ENCODE results near the gene KCNAB2. TPM values are rescaled to one million over a fixed set of nuclear protein-coding genes. Genes with fewer than 3 reads are reported as not detected.

The KCNAB2 gene
- total RNA-seq, 4 donors from 2014 or later = 5.4 to 26.4 (median 10.1) TPM

- no peaks in the 10 kb centered on the region for H3K9me3 ChIP-seq
- no peak for DNase-seq
- no peaks in the 10 kb centered on the region for H3K36me3 ChIP-seq
- H3K27ac ChIP-seq = no peak overlapping the region
- peaks cover 0 to 6% (median 0%) of the 10 kb centered on the region in 4 donors for H3K4me1 ChIP-seq
- no peaks in the 10 kb centered on the region for H3K27me3 ChIP-seq
- TF ChIP-seq POLR2A (IDR thresholded peaks at IDR 0.05) = no peak
- TF ChIP-seq CTCF (IDR thresholded peaks at IDR 0.05) = no peak
- no peak overlapping the region for H3K4me3 ChIP-seq
Observed at GRCh38 chr1:6048179-6048867, 2.6 kb downstream of the KCNAB2 start.

- no peak overlapping the region for H3K4me3 ChIP-seq
- no peaks in the 10 kb centered on the region for H3K27me3 ChIP-seq
- H3K9me3 ChIP-seq = no peaks in the 10 kb centered on the region
- H3K4me1 ChIP-seq = peaks cover 0 to 6% (median 0%) of the 10 kb centered on the region in 4 donors
- no peak overlapping the region for H3K27ac ChIP-seq
- no peak for TF ChIP-seq CTCF (IDR thresholded peaks at IDR 0.05)
- TF ChIP-seq POLR2A (IDR thresholded peaks at IDR 0.05) = no peak
- no peaks in the 10 kb centered on the region for H3K36me3 ChIP-seq
- no peak for DNase-seq
Observed at GRCh38 chr1:6049419-6049818, 3.7 kb downstream of the KCNAB2 start.

GRCh38 chr1:6051423-6051822 is 5.7 kb downstream of the KCNAB2 start:
- H3K4me3 ChIP-seq = no peak overlapping the region
- TF ChIP-seq CTCF (IDR thresholded peaks at IDR 0.05) = no peak
- no peak for TF ChIP-seq POLR2A (IDR thresholded peaks at IDR 0.05)

GRCh38 chr1:6052543-6053205 is 7.0 kb downstream of the KCNAB2 start:
- Histone ChIP-seq H3K4me1 (peaks cover 0 to 6% (median 0%) of the 10 kb centered on the region in 4 donors), H3K4me3 (no peak overlapping the region), H3K27me3 (no peaks in the 10 kb centered on the region), H3K9me3 (no peaks in the 10 kb centered on the region), H3K27ac (no peak overlapping the region), H3K36me3 (no peaks in the 10 kb centered on the region)
- peak in 2 of 3 donors; percentile 23 to 84 for DNase-seq
- TF ChIP-seq POLR2A (IDR thresholded peaks at IDR 0.05) = no peak
- peak in 5 of 6 experiments; percentile 15 to 49 (median 40) for TF ChIP-seq CTCF (IDR thresholded peaks at IDR 0.05)

More at GRCh38 chr1:6051423-6051822, 5.7 kb downstream of the KCNAB2 start:
- Histone ChIP-seq H3K9me3 (no peaks in the 10 kb centered on the region), H3K27ac (no peak overlapping the region), H3K27me3 (no peaks in the 10 kb centered on the region), H3K4me1 (peaks cover 0 to 6% (median 0%) of the 10 kb centered on the region in 4 donors), H3K36me3 (no peaks in the 10 kb centered on the region)
- DNase-seq = no peak

- Histone ChIP-seq H3K36me3 (no peaks in the 10 kb centered on the region), H3K9me3 (no peaks in the 10 kb centered on the region), H3K4me1 (peaks cover 0 to 6% (median 0%) of the 10 kb centered on the region in 4 donors), H3K27ac (no peak overlapping the region), H3K4me3 (no peak overlapping the region), H3K27me3 (no peaks in the 10 kb centered on the region)
- no peak for DNase-seq
- no peak for TF ChIP-seq CTCF (IDR thresholded peaks at IDR 0.05)
- no peak for TF ChIP-seq POLR2A (IDR thresholded peaks at IDR 0.05)
Observed at GRCh38 chr1:6053206-6053546, 7.5 kb downstream of the KCNAB2 start.

Data from Peyer's patch (tissue), 4 donors.